ENCODE measurements around the gene IL17REL. TPM values are rescaled to one million over a fixed set of nuclear protein-coding genes. Genes with fewer than 3 reads are reported as not detected.

IL17REL gene
- total and polyA plus RNA-seq, 2 of the 13 experiments (the other 11 are each of a cell fraction or from before 2014, with no cell fraction given): not detected

GRCh38 chr22:49999063-49999945 is 13.3 kb downstream of the IL17REL start:
- no peak for ATAC-seq
- ChIA-PET CTCF (ENCODE audit: low intra/inter-chr PET ratio, low total read pairs) (no interaction called here), POLR2A (no interaction called here)
- H3K9me3 ChIP-seq (ENCODE audit: low read length): no peaks in the 10 kb centered on the region
- H3K4me1 ChIP-seq (ENCODE audit: insufficient read depth, low read length): no peaks in the 10 kb centered on the region
- TF ChIP-seq PTBP1 (IDR thresholded peaks at IDR 0.05; ENCODE audit: low read depth, low read length, poor library complexity, severe bottlenecking) (no peak), ZNF18 (CRISPR knock-in tag; IDR thresholded peaks at IDR 0.05; ENCODE audit: insufficient replicate concordance) (no peak), HMG20B (CRISPR knock-in tag; conservative IDR thresholded peaks at IDR 0.05) (no peak), U2AF1 (optimal IDR thresholded peaks at IDR 0.05; ENCODE audit: low read depth, low read length) (no peak), GLI4 (CRISPR knock-in tag; IDR thresholded peaks at IDR 0.05; ENCODE audit: borderline replicate concordance) (no peak), MAFG (CRISPR knock-in tag; IDR thresholded peaks at IDR 0.05) (no peak), ZMAT5 (CRISPR knock-in tag; IDR thresholded peaks at IDR 0.05; ENCODE audit: borderline replicate concordance, low read depth) (no peak), GTF2F1 (IDR thresholded peaks at IDR 0.05; ENCODE audit: low read length) (no peak), POGK (CRISPR knock-in tag; conservative IDR thresholded peaks at IDR 0.05) (no peak), ISL2 (CRISPR knock-in tag; IDR thresholded peaks at IDR 0.05) (no peak), ETV6 (CRISPR knock-in tag; conservative IDR thresholded peaks at IDR 0.05) (no peak), ZNF138 (CRISPR knock-in tag; IDR thresholded peaks at IDR 0.05; ENCODE audit: low read depth) (no peak), SMARCE1 (IDR thresholded peaks at IDR 0.05; ENCODE audit: borderline replicate concordance) (no peak), ZIK1 (CRISPR knock-in tag; IDR thresholded peaks at IDR 0.05; ENCODE audit: borderline replicate concordance, low read depth) (no peak), ATAD3A (CRISPR knock-in tag; IDR thresholded peaks at IDR 0.05) (no peak)
- intact Hi-C loops (cut with micrococcal nuclease; ENCODE audit: unreplicated experiment): no loop called here
- in situ Hi-C loops (cut with HindIII; ENCODE audit: extremely low pct_ligation_motif_present, low pct_unique_long_range_greater_than_20kb): no loop called here
- H2AFZ ChIP-seq (ENCODE audit: low read length): no peak overlapping the region
- FAIRE-seq: no peak
- no peak overlapping the region for H3K27ac ChIP-seq (ENCODE audit: extremely low read length, insufficient read depth, low read length)
- no peak overlapping the region for H3K4me3 ChIP-seq (replicated peaks in 1 of 3; ENCODE audit: insufficient read depth in 1 of 3, low read depth in 2 of 3, low read length in 3 of 3)
- no peak for DNase-seq (ENCODE audit: low spot score)
- no peaks in the 10 kb centered on the region for H4K20me1 ChIP-seq (ENCODE audit: insufficient read depth, low read length)
- WGBS (ENCODE audit: low lambda C conversion rate): 60% methylated on average over 11 of the region's 70 CpGs
- H3K9ac ChIP-seq (ENCODE audit: insufficient read depth, low read depth, low read length): no peak overlapping the region
- no peaks in the 10 kb centered on the region for H3K36me3 ChIP-seq (replicated peaks in 1 of 2; ENCODE audit: control insufficient read depth in 1 of 2, insufficient read depth in 2 of 2, low read length in 2 of 2)
- no TSS peak for BruUV-seq (replicated peaks)
- peaks cover 7 to 12% of the 10 kb centered on the region in 2 experiments; a peak in 4 of 5 replicates for H3K27me3 ChIP-seq (ENCODE audit: control insufficient read depth in 1 of 2, insufficient read depth in 2 of 2, low read length in 2 of 2)
- H3K4me2 ChIP-seq (ENCODE audit: low read depth, low read length): no peak overlapping the region
- no peaks in the 10 kb centered on the region for H3K79me2 ChIP-seq (ENCODE audit: insufficient read depth, low read length)

All from HepG2 (cell line).